A549 (cell line): ENCODE data around the gene ITGA2.

Experiments
- BHLHE40 ChIP-seq: IDR thresholded peaks from 2 replicates; pipeline ENCODE4 v1.6.1; 2012; ENCODE audit warnings: low read depth, low read length, inconsistent platforms
- CTCF ChIP-seq: fragments of >200 bp; sonication (Bioruptor Twin); formaldehyde crosslinking; IDR thresholded peaks from 3 replicates; pipeline ENCODE4 v1.5.1; 2016
- ESRRA ChIP-seq: fragments of 150-350 bp; IDR thresholded peaks from 2 replicates; pipeline ENCODE4 v1.6.1; 2014; ENCODE audit warnings: mild to moderate bottlenecking, low read length, borderline replicate concordance
- HOXA7 ChIP-seq: fragments of 250-450 bp; sonication (Bioruptor Pico); IDR thresholded peaks from 2 replicates; pipeline ENCODE4 v1.5.0; 2020; ENCODE audit warnings: mild to moderate bottlenecking, moderate library complexity
- JUN ChIP-seq, 2 experiments: fragments of >200 bp; sonication (Bioruptor Twin); formaldehyde crosslinking; IDR thresholded peaks; 2 replicates in 1 of 2; 3 replicates in 1 of 2; pipeline ENCODE4 v1.6.1; 2016 to 2017
- MAX ChIP-seq: IDR thresholded peaks from 2 replicates; pipeline ENCODE4 v1.6.1; 2012
- POLR2A ChIP-seq: IDR thresholded peaks from 2 replicates; pipeline ENCODE4 v1.6.1; 2012; ENCODE audit warnings: mild to moderate bottlenecking, low read length
- SMC3 ChIP-seq: fragments of >200 bp; sonication (Bioruptor Twin); formaldehyde crosslinking; IDR thresholded peaks from 3 replicates; pipeline ENCODE4 v1.6.1; 2018; ENCODE audit warnings: inconsistent platforms
- USF2 ChIP-seq: fragments of 450-650 bp; IDR thresholded peaks from 2 replicates; pipeline ENCODE4 v1.6.1; 2014; ENCODE audit warnings: antibody characterized with exemption

GRCh38 chr5:53084546-53085255, 95.5 kb downstream of the ITGA2 start:
- no peak for TF ChIP-seq USF2
- no peak for TF ChIP-seq CTCF
- TF ChIP-seq POLR2A, result no peak
- no peak for TF ChIP-seq SMC3
- TF ChIP-seq HOXA7 (CRISPR knock-in tag), result no peak
- no peak for TF ChIP-seq MAX
- TF ChIP-seq JUN (IDR thresholded peaks at IDR 0.05), result no peak
- TF ChIP-seq BHLHE40, result no peak
- TF ChIP-seq ESRRA, result no peak
